Activated T-helper 1 cell treated with anti-CD3 and anti-CD28 coated beads, Interleukin-12 subunit alpha, Interleukin-12 subunit beta, Interleukin-2, Interleukin-4 antibody, amounts not matched to agents 30 ng/mL and 10 ng/mL and 1 ng/mL, durations not matched to agents 14 hours and 24 hours and 36 hours (primary cell): Measurements from ENCODE around the gene PGBD5. TPM values are rescaled to one million over a fixed set of nuclear protein-coding genes. Genes with fewer than 3 reads are reported as not detected.

ENCODE experiments used
- DNase-seq: peaks from one replicate; pipeline ENCODE4 v3.0.0; 2021; ENCODE audit warnings: low spot score
- H3K27ac Mint-ChIP-seq: one replicate; pipeline ENCODE4 v1.8.0; 2021; ENCODE audit warnings: mild to moderate bottlenecking, mixed read lengths
- H3K27me3 Mint-ChIP-seq: one replicate; pipeline ENCODE4 v1.8.0; 2022; ENCODE audit warnings: mild to moderate bottlenecking, moderate library complexity, mixed read lengths; ENCODE audit not compliant: insufficient read depth
- H3K36me3 Mint-ChIP-seq: one replicate; pipeline ENCODE4 v1.8.0; 2021; ENCODE audit warnings: low read depth, mixed read lengths
- H3K4me1 Mint-ChIP-seq: one replicate; pipeline ENCODE4 v1.8.0; 2021; ENCODE audit warnings: low read depth, mixed read lengths
- H3K4me3 Mint-ChIP-seq: one replicate; pipeline ENCODE4 v1.8.0; 2021; ENCODE audit warnings: mild to moderate bottlenecking, moderate library complexity, mixed read lengths
- H3K9me3 Mint-ChIP-seq: one replicate; pipeline ENCODE4 v1.8.0; 2021; ENCODE audit warnings: mixed read lengths
- intact Hi-C: fragments of 100-400 bp; cut with micrococcal nuclease; formaldehyde crosslinking; loops from one replicate; pipeline ENCODE4 v1.15.1; 2024
- total RNA-seq: library from RNA; stranded (reverse); gene quantifications from 2 replicates; pipeline ENCODE4 v1.2.3, GENCODE V29; 2022

Gene PGBD5
- total RNA-seq, 1 donor from 2014 or later, result not detected

DNA sequence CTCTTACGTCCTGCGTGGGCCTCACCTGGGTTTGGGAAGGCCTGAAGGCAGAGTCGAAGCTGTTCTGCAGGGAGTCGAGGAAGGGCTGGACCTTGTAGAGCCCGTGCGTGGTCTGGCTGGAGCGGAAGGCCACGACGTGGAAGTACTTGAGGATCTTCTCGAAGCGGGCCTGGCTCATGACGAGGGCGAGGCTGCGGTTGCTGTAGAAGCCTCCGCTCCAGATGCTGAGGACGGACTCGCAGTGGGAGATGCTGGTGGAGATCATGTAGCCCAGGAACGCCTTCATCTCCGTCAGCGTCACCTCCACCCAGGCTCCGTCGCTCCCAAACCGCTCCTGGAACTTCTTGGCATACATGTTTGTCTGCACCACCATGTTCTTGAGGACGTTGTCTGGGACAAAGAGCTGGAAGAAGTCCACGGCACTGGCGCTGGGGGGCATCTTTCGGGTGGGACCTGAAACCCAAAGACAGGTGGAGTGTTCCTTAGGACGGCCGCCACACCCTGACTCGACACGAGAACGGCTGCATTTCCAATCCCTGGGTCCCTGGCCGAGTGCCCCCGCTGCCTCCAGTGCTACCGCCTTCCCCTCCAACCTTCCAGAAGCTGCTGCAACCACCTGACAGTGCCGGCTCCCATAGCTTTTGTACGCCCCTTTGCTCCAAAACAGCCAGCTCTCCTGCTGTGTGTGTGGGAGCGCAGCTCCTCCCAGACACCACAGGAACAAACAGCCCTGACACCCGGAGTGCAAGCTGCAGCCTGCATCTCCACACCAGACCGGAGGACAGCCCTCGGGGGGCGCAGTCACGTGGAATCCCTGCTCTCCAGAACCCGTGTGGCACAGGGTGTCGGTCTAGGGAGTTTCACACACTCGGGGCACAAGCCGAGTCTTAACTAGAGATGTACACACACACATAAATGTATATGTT is 69.0 kb downstream of the PGBD5 start:
- no peak for DNase-seq
- Mint-ChIP-seq H3K27ac (no peak overlapping the region), H3K27me3 (peaks cover 2% of the 10 kb centered on the region), H3K36me3 (no peaks in the 10 kb centered on the region), H3K4me3 (no peak overlapping the region), H3K4me1 (no peaks in the 10 kb centered on the region), H3K9me3 (no peaks in the 10 kb centered on the region)
- intact Hi-C loops, result no loop called here

DNA sequence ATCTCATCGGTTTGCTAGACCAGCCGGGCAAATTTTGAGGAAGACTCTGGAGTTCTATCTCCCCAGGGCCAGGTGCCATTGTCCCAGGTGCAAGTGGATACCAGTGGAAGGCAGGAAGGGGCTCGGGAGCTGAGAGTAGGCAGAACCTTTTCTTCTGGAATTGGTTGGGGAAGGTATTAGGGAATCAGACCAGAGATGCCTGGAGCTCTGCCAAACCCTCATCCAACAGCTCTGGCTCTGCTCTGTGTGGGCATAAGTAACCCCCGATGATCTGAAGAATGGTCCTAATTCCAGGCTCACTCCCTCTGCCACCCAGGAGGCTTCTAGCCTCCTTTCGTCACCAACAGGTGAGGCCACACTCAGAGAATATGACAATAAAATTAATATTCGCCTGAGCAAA is 69.9 kb downstream of the PGBD5 start:
- Mint-ChIP-seq H3K27me3 (peaks cover 2% of the 10 kb centered on the region), H3K9me3 (no peaks in the 10 kb centered on the region), H3K27ac (no peak overlapping the region), H3K4me1 (no peaks in the 10 kb centered on the region), H3K4me3 (no peak overlapping the region), H3K36me3 (no peaks in the 10 kb centered on the region)
- no peak for DNase-seq
- intact Hi-C loops, result no loop called here

GRCh38 chr1:230355594-230355993 is 70.5 kb downstream of the PGBD5 start:
- intact Hi-C loops, result no loop called here
- DNase-seq, result no peak
- no peak overlapping the region for H3K4me3 Mint-ChIP-seq
- no peaks in the 10 kb centered on the region for H3K9me3 Mint-ChIP-seq
- no peak overlapping the region for H3K27ac Mint-ChIP-seq
- no peaks in the 10 kb centered on the region for H3K36me3 Mint-ChIP-seq
- no peaks in the 10 kb centered on the region for H3K4me1 Mint-ChIP-seq
- H3K27me3 Mint-ChIP-seq, result peaks cover 2% of the 10 kb centered on the region

GRCh38 chr1:230355128-230355527 is 71.0 kb downstream of the PGBD5 start:
- no peak for DNase-seq
- Mint-ChIP-seq H3K9me3 (no peaks in the 10 kb centered on the region), H3K4me1 (no peaks in the 10 kb centered on the region), H3K27me3 (peaks cover 2% of the 10 kb centered on the region), H3K36me3 (no peaks in the 10 kb centered on the region), H3K4me3 (no peak overlapping the region), H3K27ac (no peak overlapping the region)
- intact Hi-C loops, result no loop called here

DNA sequence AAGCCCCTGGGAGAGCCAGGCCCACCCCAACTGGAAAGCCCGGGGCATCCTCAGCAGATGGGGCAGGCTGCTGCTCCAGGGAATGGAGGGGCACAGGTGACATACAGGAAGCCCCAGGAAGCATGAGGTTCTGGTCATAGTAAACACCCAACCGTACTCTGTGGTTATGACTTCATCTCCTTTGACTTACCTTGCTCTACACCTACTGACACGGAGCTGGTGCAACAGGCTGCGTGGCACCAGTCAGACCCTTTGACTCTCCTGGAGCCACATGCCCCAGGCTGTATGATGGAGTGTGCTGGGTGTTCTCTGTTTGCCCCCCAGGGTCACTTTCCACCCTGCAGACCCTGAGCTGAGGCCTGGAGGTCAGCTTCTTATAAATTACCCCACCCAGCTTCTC is 72.1 kb downstream of the PGBD5 start:
- no peak overlapping the region for H3K27ac Mint-ChIP-seq
- intact Hi-C loops, result no loop called here
- H3K4me1 Mint-ChIP-seq, result no peaks in the 10 kb centered on the region
- no peaks in the 10 kb centered on the region for H3K36me3 Mint-ChIP-seq
- no peaks in the 10 kb centered on the region for H3K9me3 Mint-ChIP-seq
- DNase-seq, result no peak
- no peak overlapping the region for H3K4me3 Mint-ChIP-seq
- peaks cover 2% of the 10 kb centered on the region for H3K27me3 Mint-ChIP-seq

- Mint-ChIP-seq H3K4me1 (no peaks in the 10 kb centered on the region), H3K27ac (no peak overlapping the region), H3K9me3 (no peaks in the 10 kb centered on the region), H3K4me3 (no peak overlapping the region), H3K36me3 (no peaks in the 10 kb centered on the region), H3K27me3 (peaks cover 2% of the 10 kb centered on the region)
- intact Hi-C loops, result no loop called here
- DNase-seq, result no peak
Measured at GRCh38 chr1:230352537-230352936, 73.6 kb downstream of the PGBD5 start.

- Mint-ChIP-seq H3K4me1 (no peaks in the 10 kb centered on the region), H3K36me3 (no peaks in the 10 kb centered on the region), H3K27me3 (peaks cover 2% of the 10 kb centered on the region), H3K4me3 (no peak overlapping the region), H3K27ac (no peak overlapping the region), H3K9me3 (no peaks in the 10 kb centered on the region)
- DNase-seq, result no peak
- intact Hi-C loops, result no loop called here
Measured at GRCh38 chr1:230351983-230352382, 74.1 kb downstream of the PGBD5 start.

DNA sequence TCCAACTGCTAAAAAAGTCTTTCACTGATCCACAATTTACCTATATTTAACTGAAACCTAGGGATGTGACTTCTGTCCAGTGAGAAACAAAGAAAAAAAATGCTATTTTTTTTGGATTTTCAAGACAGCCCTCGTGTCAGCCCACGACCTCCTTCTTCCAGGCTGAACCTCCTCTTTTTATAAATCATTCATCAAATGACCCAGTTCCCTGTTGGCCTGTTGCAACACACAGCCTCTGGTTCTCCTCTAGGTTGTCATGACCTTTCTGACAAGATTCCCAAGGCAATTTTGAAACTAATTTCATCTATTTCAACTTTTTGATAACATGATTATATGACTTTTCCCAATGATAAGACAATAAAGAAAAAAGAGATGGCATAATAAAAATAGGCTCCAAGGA is 74.6 kb downstream of the PGBD5 start:
- no peak overlapping the region for H3K27ac Mint-ChIP-seq
- DNase-seq, result no peak
- H3K9me3 Mint-ChIP-seq, result no peaks in the 10 kb centered on the region
- intact Hi-C loops, result no loop called here
- H3K4me1 Mint-ChIP-seq, result no peaks in the 10 kb centered on the region
- peaks cover 2% of the 10 kb centered on the region for H3K27me3 Mint-ChIP-seq
- H3K4me3 Mint-ChIP-seq, result no peak overlapping the region
- no peaks in the 10 kb centered on the region for H3K36me3 Mint-ChIP-seq

DNA sequence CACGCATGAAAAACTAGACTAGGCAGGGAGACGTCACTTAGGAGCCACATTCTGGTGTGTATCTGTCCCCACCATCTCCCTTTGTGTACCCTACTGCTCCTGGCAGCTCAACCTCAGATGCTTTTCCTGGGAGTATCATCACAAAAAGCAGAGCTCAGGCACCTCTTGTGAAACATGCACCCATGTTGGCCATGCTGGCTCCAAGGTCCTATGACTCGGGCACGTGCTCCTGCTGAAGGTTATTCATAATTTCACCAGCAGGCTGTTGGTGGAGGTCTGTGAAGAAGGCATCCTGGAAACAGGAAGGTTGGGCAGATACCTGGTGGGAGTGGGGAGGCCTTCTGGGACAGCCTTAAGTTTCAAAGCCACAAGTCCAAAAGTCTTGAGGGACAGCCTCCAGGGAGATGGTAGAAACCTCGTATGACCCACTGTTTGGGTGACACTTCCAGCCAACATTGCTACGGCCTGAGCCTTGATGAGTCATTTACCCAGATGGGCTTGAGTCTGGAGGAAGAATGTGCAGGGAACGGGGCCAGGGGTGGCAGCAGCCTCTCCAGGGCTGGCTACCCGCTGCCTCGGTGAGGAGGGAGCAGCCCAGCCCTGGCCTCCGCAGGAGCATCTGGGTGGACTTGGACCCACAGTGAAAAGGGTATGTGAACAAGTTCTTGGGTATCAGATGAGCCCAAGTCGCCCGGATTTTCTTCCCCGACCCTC is 75.8 kb downstream of the PGBD5 start:
- Mint-ChIP-seq H3K27me3 (peaks cover 2% of the 10 kb centered on the region), H3K9me3 (no peaks in the 10 kb centered on the region), H3K36me3 (no peaks in the 10 kb centered on the region), H3K4me3 (no peak overlapping the region), H3K27ac (no peak overlapping the region), H3K4me1 (no peaks in the 10 kb centered on the region)
- intact Hi-C loops, result no loop called here
- no peak for DNase-seq

- Mint-ChIP-seq H3K4me1 (no peaks in the 10 kb centered on the region), H3K9me3 (no peaks in the 10 kb centered on the region), H3K27me3 (peaks cover under 1% of the 10 kb centered on the region), H3K27ac (no peak overlapping the region), H3K4me3 (no peak overlapping the region), H3K36me3 (no peaks in the 10 kb centered on the region)
- intact Hi-C loops, result no loop called here
- DNase-seq, result no peak
Measured at GRCh38 chr1:230349020-230349393, 77.1 kb downstream of the PGBD5 start.

DNA sequence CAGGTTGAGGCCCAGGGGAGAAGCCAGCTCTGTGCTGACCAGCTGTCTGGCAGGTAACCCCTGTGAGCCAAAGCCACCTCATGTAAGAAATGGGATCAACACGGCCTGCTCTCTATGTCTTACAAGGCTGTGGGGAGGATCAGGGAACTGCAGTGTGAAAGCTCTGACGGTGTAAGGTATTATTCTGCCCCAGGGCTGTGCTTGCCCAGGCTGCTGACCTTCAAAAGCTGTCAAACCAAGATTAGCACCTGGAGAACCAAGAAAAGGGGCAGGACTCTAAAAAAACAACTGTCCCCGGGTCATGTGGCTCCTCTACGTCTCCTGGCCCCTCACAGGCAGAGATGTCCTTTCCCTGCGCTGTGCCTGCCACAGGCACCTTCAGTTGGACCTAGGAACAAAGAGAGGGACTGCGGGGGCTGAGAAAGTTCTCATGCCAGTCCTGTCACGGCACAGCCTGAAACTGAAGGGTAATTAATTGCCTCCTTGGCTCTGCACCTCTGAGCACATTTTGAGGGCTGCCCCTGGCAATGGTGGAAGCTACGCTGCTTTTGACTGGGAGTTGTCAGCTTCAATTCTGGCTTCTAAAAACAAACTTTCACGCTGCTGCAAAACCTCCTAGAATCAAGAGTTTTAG is 77.6 kb downstream of the PGBD5 start:
- no peak overlapping the region for H3K27ac Mint-ChIP-seq
- intact Hi-C loops, result no loop called here
- H3K9me3 Mint-ChIP-seq, result no peaks in the 10 kb centered on the region
- no peaks in the 10 kb centered on the region for H3K4me1 Mint-ChIP-seq
- H3K27me3 Mint-ChIP-seq, result no peaks in the 10 kb centered on the region
- no peaks in the 10 kb centered on the region for H3K36me3 Mint-ChIP-seq
- H3K4me3 Mint-ChIP-seq, result no peak overlapping the region
- no peak for DNase-seq

DNA sequence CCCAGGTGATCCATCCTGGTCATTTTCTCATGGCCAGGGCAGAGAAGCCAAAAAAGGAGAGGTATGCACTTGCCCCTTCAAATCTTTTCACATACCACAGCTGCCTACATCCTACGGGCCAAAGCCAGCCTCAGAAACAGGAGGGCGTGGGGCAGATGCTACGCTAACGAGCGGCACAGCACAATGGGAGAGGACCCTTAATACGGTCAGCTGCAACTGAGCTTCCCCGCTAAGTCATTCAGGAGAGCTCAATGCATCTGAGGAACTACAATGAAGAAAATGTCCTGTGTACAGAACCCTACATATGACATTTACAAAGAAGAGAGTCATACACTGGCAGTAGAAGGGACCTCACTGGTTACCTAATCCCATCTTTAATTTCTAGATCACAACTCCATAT is 78.2 kb downstream of the PGBD5 start:
- Mint-ChIP-seq H3K27me3 (peaks cover 2% of the 10 kb centered on the region), H3K9me3 (no peaks in the 10 kb centered on the region), H3K4me1 (no peaks in the 10 kb centered on the region), H3K27ac (no peak overlapping the region), H3K36me3 (no peaks in the 10 kb centered on the region), H3K4me3 (no peak overlapping the region)
- intact Hi-C loops, result no loop called here
- DNase-seq, result no peak
